GM06990 (cell line): ENCODE measurements around the gene UNC13A.
"Not testable (repeated sequence)": the region's sequence is repeated elsewhere in the genome, so short reads cannot be mapped to it uniquely, and the experiment has no call there.

Experiments used
- DNase-seq: peaks from one replicate; pipeline ENCODE4 v3.0.0-alpha.2; 2011; ENCODE audit not compliant: insufficient read length; ENCODE audit errors: extremely low read depth
- H3K27me3 ChIP-seq: replicated peaks from 2 replicates; pipeline ENCODE4 v1.6.0; 2011; ENCODE audit warnings: low read length; ENCODE audit not compliant: control insufficient read depth, insufficient read depth
- H3K36me3 ChIP-seq: 2 replicates; pipeline ENCODE4 v1.5.1; 2011; ENCODE audit warnings: low read length; ENCODE audit not compliant: control insufficient read depth, insufficient read depth
- H3K4me3 ChIP-seq: replicated peaks from 2 replicates; pipeline ENCODE4 v1.5.1; 2011; ENCODE audit warnings: low read depth, mild to moderate bottlenecking, control low read depth, low read length
- TF ChIP-seq, protein P1 (sequence below): IDR thresholded peaks from 2 replicates; pipeline ENCODE4 v1.5.1; 2011; ENCODE audit warnings: low read length, control low read depth, mild to moderate bottlenecking, inconsistent platforms; ENCODE audit not compliant: insufficient read depth, poor library complexity, severe bottlenecking

Gene UNC13A

DNA sequence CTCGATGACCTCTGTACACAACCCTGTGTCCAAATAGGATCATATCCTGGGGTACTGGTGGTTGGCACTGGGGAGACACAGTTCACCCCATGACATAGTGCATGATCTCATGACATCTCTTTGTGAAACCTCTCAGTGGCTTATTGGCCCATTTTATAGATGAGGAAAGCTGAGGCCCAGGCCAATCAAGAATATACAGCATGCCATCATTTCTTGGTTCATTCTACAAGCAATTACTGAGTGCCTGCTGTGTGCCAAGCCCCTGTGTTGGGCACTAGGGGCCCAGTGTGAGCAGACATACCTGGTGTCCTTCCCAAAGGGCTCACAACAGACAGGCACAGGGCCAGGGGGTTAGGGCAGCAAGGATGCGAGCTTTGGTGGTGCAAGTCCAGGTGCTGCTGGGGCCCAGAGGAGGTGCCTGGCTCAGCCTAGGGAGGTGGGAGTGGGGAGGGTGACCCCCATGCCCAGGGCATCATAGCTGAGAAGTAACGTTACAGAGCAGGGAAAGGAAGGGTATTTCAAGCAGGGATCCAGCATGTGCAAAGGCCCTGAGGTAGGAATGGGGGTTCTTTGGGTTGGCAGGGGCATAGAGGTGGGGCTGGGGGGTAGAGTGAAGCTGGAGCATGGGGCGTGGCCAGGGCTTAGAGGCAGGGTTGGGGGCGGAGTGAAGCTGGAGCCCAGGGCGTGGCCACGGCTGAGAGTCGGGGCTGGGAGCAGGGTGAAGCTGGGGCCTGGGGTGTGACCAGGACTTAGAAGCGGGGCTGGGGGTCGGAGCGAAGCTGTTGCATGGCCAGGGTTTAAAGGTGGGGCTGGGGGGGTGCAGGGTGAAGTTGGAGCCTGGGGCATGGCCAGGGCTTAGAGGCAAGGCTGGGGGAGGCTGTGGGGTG is 112.0 kb downstream of the UNC13A start:
- Histone ChIP-seq H3K36me3 (peaks cover 20% of the 10 kb centered on the region), H3K4me3 (no peak overlapping the region), H3K27me3 (no peaks in the 10 kb centered on the region)
- TF ChIP-seq, protein P1, sequence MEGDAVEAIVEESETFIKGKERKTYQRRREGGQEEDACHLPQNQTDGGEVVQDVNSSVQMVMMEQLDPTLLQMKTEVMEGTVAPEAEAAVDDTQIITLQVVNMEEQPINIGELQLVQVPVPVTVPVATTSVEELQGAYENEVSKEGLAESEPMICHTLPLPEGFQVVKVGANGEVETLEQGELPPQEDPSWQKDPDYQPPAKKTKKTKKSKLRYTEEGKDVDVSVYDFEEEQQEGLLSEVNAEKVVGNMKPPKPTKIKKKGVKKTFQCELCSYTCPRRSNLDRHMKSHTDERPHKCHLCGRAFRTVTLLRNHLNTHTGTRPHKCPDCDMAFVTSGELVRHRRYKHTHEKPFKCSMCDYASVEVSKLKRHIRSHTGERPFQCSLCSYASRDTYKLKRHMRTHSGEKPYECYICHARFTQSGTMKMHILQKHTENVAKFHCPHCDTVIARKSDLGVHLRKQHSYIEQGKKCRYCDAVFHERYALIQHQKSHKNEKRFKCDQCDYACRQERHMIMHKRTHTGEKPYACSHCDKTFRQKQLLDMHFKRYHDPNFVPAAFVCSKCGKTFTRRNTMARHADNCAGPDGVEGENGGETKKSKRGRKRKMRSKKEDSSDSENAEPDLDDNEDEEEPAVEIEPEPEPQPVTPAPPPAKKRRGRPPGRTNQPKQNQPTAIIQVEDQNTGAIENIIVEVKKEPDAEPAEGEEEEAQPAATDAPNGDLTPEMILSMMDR = no peak
- no peak for DNase-seq

DNA sequence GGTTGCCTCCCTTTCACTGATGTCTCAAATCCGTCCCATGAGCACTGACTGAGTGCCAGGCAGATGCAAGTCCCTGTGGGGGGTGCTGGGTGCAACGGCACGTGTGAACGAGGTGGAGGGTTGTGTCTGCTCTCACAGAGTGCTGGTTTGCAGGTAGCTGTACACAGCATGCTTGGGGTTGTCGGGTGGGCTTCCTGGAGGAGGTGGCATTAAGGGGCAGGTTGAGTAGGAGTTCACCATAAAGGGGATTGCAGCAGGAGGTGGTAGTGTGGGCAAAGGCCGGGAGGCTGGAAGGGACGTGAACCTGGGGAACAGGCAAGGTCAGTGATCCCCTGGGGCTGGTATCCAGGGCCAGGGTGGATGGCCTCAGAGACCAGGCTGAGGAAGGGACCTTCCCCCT is 115.5 kb downstream of the UNC13A start:
- H3K27me3 ChIP-seq = no peaks in the 10 kb centered on the region
- H3K4me3 ChIP-seq = no peak overlapping the region
- TF ChIP-seq, protein P1 = no peak
- peaks cover 23% of the 10 kb centered on the region for H3K36me3 ChIP-seq
- no peak for DNase-seq

DNA sequence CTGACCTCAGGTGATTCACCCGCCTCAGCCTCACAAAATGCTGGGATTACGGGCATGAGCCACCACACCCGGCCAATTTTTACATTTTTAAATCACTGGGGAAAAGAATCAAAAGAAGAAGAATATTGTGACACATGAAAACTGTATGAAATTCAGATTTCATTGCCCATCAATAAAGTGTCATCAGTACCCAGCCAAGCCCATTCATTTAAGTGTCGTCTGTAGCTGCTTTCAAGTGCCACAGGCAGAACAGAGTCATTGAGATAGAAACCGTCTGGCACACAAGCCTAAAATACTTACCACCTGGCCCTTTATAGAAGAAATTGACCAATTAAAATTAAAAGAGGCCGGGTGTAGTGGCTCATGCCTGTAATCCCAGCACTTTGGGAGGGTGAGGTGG is 117.4 kb downstream of the UNC13A start:
- Histone ChIP-seq H3K27me3 (no peaks in the 10 kb centered on the region), H3K36me3 (peaks cover 23% of the 10 kb centered on the region), H3K4me3 (no peak overlapping the region)
- DNase-seq = no peak
- TF ChIP-seq, protein P1 = no peak

DNA sequence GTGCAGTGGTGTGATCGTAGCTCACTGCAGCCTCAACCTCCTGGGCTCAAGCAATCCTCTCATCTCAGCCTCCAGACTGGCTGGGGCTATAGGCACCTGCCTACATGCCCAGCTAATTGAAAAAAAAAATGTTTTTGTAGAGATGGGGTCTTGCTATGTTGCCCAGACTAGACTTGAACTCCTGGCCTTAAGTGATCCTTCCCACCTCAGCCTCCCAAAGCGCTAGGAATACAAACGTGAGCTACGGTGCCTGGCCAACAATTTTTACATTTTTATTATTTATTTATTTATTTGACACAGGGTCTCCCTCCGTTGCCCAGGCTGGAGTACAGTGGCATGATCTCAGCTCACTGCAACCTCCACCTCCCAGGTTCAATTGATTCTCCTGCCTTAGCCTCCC is 117.9 kb downstream of the UNC13A start:
- not testable (repeated sequence) for H3K27me3 ChIP-seq, DNase-seq, H3K4me3 ChIP-seq
- peaks cover 23% of the 10 kb centered on the region for H3K36me3 ChIP-seq

DNA sequence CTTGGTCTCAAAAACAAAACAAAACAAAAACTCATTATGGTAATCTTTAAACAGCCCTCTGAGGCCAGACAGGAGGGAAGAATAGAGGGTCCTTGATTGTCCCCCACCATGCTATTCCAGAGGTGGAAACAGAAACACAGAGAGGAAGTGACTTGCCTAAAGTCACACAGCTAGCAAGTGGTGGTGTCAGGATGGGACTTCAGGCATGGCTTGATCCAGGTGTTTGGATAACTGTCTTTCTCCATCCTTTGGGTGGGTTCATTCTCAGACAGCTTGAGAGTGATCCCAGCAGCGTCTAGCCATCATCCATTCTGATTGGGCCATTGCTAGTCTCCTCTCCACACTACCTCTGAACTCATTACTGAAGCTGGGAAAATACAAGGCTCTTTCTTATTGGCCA is 120.2 kb downstream of the UNC13A start:
- Histone ChIP-seq H3K4me3 (no peak overlapping the region), H3K27me3 (no peaks in the 10 kb centered on the region), H3K36me3 (peaks cover 22% of the 10 kb centered on the region)
- TF ChIP-seq, protein P1 = no peak
- DNase-seq = no peak

DNA sequence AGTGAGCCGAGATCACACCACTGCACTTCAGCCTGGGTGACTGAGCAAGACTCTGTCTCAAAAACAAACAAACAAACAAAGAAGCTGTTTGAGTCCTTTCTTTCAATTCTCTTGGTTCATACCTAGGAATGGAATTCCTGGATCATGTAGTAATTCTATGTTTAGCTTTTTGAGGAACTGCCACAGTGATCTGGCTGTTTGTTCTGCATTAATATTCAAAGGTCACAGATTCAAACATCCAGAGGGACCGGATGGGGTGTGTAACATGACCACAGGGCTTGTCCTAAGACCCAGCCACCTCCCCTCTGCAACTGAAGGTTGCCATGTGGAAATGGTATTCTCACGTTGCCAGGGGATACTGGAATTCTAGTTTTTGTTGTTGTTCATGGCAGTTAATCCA is 122.5 kb downstream of the UNC13A start:
- TF ChIP-seq, protein P1 = no peak
- Histone ChIP-seq H3K4me3 (no peak overlapping the region), H3K36me3 (peaks cover 15% of the 10 kb centered on the region), H3K27me3 (no peaks in the 10 kb centered on the region)
- no peak for DNase-seq
